Measurements from ENCODE around the gene ASIC4.
A peak's percentile ranks its signal among the peaks of the same experiment; 100 is the strongest.

The ASIC4 gene

DNA sequence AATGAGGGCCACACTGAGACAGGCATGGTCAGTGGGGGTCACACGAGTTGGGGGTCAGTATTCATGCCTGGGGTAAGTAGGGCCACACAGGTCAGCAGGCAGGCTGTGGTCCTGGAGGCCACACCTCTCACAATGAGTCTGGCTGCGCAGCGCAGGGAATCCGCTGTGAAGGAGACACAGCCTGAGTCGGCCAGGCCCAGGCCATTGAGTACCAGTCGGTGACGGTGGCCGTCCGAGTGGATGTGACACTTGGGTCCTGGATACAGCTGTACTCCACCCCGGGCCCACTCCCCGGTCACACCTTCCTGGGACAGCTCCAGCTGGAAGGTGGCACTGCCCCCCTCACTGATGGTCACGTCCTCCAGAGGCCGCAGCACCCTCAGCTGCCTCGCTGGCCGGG is 40.1 kb downstream of the ASIC4 start:
- DNase-seq, result no peak

DNA sequence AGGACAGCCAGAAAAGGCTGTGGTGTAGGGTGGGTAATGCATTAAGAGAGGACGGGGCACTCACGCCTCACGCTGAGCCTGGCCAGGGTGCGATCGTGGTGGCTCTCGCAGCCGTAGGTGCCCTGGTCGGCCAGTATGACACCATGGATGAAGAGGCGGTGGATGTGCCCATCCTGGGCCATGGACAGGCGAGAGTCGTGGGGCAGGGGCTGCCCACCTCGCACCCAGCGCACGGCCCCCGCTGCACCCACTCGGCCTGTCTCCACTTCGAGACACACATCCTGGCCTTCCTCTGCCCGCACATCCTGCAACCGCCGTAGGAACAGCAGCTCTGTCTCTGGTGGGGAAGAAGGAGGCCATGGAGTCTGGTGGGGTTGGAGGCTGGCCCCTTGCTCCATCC is 41.7 kb downstream of the ASIC4 start:
- DNase-seq, result no peak

DNA sequence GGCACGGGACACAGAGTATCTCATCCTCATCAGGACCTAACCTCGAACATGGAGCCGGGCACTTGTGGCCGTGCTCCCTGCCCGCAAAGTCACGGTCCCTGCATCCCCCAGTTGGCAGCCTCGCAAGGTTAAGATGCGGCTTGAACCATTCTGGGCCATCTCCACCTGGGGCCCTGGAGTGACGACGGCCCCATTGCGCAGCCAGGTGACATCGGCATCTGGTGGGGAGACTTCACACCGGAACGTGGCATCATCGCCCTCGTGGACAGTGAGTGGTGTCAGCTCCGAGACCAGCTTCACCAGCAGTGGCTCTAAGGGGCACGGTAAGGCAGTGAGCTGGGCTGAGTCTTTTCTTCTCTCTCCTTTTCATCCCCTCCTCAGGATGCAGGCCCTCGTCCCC is 42.1 kb downstream of the ASIC4 start:
- no peak for DNase-seq

DNA sequence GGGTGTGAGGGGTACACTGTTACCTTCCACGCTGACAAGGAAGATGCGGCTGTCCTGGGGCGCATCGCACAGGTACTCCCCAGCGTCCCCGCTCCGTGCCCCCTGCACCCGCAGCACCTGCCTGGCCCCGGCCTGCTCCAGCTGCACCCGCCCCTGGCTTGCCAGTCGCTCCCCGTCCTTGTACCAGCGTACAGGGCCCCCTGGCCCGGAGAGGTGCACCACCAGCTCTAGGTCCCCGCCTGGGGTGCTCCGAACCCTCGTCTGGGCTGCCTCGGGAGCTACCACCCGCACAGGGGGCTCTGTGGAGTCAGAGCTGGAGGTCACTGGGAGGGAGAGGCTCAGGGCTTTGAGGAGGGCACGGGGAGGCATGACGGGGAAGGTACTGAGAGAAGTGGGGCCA is 43.0 kb downstream of the ASIC4 start:
- no peak for DNase-seq

DNA sequence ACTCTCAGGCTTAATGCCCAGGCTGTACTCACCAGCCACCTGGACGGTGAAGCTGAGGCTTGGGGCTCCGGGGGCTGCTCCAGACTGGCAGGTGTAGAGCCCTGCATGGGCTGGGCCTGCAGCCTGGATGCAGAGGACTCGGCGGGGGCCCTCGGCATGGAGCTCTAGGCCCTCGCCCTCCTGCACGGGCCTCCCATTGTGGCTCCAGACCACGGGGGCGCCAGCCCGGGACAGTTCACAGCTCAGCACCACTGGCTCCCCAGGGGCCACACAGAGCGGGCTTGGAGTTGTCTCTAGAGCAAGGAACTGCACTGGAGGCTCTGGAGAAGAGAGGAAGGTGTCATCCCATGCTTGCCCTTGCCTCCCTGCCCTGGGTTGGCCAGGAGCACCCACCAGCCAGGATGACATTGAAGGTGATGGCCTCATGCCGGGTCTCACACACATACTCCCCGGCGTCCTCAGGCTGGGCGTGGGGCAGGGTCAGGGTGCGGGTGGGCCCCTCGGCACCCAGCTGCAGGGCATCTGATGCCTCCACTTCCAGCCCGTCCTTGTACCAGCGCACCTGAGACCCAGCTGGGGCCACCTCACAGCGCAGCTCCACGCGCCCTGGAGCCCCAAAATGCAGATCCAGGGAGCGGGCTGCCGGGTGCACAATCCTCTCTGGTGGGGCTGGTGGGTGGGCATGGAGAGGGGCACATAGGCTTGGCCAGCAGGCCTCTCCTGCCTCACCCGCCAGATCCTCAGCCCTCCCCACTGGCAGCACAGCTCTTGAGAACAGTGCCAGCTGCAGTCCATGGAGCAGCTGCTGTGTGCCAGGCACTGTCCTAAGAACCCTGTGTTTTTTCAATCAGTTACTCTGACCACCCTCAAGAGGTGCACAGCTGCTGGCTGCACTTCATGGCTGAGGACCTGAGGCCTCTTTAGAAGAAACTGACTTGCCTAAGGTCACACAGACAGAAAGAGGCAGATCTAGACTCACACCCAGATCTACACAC is 43.8 kb downstream of the ASIC4 start:
- no peak for DNase-seq

DNA sequence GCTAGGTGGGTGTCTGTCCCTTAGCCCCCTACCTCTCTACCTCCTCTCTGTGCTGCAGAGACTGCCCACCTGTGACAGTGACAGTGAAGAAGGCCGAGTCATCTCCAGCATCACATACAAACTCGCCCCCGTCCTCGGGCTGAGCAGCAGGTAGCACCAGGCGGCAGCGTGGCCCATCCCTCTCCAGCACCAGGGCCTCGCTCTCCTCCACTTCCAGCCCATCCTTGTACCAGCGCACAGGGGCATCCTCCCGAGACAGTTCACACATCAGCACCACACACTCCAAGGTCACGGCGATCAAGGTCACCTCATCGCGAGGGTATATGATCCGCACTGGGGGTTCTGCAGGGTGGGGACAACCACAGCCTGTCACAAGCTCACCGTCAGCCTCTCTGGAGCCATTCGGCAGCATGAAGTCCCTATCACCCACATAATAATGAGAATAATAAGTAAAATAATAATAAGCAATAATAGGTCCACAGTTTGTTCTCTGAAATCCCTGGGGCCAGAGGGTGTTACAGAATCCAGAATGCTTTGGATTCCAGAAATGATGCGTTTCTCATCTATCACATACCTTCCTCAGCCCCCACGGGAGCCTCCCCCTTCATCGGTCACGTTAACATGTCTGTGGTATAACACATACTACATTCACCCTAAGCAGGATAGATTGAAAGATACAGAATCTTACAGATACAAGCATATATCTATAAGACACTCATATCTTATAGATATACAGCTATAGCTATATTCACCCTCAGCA is 45.1 kb downstream of the ASIC4 start:
- DNase-seq, result no peak

DNA sequence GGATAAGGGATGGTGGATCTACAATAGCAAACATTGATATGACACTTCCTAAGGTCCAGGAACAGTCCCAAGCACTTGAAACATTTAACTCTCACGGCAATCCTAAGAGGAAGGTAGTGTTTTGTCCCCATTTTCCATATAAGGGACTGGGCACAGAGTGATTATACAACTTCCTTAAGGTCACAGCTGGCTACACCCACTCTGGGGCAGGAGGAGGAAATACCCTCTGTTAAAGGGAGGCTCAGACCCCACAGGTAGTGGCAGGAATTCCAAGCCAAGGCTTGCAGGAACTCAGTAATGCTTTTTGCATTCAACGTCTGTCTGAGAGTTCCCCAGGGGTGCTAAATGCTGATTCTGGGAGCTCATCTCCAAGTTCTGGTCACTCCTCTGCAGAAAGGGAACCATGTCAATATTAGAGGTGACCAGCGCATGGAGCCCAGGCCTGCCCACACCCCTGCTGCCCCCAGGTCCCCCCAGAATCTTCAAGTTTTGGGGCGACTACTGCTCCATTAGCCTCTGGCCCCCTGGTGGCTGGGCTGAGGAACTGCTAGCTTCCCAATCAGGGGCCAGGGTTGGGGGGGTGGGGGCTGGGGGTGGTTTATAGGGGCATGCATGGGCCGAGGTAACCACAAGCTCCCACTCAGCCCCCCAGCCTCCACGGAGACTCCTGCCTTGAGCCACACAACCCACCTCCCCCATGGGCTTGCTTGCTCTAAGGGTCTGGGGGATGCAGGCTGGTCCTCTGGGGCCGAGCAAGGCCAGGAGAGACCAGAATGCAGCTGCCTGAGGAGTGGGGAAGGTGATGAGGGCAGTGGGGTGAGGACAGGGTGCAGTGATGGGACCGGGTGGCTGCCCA is 46.0 kb downstream of the ASIC4 start:
- DNase-seq, result peak in 1 of 2 donors; percentile 9

DNA sequence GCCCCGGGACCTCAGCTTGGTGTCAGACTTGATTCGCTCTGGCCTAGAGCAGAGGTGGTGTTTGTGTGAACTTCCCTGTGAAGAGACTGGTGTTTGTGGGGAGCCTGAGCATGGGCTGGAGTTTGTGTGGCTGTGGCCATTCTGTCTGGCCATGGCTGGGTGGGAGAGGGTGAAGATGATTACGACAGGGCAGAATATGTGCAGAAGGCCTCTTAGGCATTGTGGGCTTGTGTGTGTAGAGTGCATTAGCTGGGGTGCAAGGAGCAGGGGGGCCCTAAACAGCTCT is 46.6 kb downstream of the ASIC4 start:
- DNase-seq, result no peak

DNA sequence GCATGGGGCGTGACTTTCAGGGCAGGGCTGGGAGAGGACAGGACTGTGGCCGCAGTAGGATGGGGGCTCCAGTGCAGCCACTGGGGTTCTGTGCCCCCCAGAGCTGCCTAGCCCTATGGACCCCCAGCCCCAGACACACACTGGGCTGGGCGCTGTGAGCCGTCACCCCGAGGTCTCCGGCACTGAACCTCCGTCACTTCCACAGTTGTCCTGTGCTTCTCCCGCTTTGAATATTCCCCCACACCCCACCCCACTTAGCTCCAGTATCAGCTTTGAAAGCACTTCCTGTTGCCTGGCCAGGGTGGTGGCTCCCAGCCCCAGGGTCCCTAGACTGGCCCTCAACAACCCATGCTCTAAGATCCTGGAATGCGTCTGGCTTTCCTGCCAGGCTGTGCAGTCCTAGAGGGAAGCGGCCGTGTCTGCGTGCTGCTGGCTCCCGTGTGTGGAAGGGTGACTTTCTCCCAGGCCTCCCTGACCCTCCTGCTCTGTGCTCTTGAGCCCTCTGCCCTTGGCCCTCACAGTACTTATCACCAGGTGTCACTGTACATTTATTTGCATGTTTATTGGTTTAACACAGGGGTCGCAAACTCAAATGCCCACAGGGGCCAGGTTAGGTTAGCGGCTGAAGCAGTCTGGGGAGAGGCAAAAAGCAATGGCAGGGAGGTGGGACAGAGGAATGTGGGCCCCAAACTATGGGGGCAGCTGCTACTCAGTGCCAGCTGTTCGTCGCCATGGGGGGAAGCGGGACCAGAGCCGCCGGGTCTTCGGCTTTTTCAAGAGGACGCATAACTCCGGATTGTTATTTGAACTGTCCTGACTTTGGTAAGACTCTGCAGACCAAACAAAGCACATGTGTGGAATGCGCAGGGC is 47.1 kb downstream of the ASIC4 start:
- no peak for DNase-seq

DNA sequence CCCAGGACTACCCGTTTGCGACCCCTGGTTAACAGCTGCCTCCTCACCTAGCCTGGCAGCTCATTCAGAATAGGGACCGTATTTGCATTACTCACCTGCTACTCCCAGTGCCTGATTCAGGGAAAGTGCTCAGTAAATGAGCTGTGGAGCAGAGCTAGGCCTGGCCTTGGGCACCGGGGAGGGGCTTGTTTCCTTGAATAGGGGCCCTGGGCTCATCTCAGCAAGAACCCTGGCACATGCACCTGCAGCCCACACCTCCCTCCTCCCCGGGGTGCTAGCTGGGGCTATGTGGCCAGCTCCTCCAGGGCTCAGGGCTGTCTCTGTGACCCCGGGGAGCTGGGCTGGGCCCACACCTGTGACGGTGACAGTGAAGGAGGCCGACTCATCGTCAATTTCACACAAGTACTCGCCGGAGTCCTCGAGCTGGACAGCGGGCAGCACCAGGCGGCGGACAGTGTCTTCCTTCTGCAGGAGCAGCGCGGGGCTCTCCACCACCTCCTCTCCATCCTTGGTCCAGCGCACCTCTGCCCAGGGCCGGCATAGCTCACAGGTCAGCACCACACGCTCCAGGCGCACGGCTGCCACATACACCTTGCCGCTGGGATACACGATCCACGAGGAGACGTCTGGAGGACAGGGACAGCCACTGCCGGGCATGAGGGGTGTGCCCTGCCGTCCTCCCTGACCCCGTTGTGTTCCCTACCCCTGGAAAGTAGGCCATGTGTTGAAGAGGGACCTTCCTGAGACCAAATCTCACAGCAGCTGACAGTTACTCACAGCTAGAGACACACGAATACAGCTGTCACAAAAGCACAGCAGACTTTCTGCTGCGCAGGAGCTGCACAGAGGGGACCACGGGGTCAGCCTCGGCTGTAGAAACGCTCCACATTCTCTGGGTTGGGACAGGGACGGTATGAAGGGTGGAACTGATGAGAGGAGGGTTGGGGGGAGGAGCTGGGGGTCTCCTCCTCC is 48.1 kb downstream of the ASIC4 start:
- no peak for DNase-seq

DNA sequence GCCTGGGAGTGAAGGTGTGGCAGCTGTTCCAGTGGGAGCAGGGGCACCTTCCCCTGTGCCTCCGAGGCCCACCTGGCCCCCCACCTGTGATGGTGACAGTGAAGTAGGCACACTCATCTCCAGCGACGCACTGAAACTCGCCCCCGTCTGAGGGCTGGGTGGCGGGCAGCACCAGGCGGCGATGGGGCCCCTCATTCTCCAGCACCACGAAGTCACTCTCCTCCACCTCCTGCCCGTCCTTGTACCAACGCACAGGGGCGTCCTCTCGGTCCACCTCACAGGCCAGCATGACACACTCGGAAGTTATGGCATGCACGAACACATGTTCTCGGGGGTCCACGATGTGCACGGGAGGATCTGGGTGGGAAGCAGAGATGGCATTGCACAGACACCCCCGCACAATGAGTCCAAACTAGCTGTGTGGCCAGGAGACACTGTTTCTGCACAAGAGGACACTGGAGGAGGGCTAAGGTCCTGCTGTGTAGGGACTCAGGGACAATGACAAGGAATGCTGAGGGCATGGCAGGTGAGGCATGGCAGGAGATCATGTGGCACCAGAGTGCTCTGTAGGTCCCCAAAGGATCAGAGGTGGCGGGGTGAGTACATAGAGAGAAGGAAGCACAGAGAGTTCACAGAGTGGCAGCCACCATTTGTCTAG is 49.1 kb downstream of the ASIC4 start:
- no peak for DNase-seq

DNA sequence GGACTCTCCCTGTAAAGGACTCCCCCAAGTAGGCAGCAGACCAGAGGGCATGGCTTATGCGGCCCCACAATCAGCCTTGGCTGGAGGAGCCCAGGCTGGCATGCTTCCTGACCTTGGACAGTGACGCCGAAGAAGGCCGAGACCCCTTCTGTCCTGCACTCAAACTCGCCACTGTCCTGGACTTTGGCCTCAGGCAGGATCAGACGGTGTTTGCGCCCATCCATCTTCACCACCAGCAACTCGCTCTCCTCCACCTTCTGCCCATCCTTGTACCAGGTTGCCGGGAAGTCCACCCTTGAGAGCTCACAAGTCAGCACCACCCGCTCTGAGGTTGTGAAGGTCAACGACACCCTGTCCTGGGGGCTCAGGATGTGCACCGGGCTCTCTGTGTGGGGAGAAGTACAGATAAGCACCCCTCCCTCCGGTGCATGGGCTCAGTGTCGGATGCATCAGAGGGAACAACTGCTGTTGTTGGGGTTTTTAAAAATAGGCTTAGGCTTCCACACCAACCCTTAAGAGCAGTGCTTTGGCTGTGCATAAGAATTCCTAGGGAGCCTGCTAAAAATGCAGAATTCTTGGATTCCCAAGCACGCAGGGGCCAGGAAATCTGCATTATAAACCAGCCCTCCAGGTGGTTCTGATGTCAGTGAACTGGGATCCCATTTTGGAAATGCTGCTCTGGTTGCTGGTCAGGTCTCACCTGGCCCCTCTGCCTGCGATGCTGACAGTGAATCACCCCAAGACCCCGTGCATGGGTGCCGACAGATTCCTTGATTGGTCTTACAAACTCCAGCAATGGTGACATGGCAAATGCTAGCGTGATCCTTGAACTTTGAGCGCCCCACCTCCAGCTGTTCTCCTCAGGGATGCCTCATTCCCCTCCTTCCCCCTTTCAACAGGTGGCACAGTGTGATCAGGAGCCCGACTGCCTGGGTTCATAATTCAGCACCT is 51.1 kb downstream of the ASIC4 start:
- DNase-seq, result no peak

DNA sequence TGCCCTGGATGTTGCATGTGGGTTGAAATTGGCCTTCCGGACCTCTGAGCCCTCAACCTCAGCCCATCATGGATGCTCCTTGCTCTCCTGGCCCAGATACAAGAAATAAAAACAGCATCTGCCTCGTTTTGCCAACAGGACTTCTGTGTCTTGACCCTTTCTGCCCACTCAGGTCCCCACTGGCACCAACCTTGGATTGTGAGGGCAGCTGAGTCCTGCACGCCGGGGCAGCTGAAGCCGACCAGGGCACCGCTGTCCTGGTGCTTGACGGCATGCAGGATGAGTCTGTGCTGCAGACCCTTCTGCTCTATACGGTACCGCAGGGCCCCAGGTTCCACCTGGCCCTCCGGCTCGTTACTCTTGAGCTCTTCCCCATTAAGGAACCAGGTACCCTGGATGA is 52.4 kb downstream of the ASIC4 start:
- no peak for DNase-seq

DNA sequence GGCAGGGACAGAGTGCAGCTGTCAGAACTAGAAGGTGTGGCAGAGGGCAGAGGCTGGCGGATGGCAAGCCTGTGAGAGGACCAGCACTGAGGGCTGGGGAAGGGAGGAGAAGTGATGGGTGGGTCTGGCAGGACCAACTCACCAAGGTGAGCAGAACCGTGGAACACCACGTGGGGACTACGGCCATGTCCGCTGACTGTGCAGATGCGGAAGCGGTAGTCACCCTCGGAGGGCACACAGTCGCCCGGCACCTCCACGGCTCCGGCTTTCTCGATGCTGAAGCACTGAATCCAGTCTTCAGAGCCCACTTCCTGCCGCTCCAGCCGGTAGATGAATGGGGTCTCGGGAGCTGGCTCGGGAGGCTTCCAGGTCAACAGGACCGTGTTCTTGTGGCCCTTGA is 52.8 kb downstream of the ASIC4 start:
- DNase-seq, result no peak

DNA sequence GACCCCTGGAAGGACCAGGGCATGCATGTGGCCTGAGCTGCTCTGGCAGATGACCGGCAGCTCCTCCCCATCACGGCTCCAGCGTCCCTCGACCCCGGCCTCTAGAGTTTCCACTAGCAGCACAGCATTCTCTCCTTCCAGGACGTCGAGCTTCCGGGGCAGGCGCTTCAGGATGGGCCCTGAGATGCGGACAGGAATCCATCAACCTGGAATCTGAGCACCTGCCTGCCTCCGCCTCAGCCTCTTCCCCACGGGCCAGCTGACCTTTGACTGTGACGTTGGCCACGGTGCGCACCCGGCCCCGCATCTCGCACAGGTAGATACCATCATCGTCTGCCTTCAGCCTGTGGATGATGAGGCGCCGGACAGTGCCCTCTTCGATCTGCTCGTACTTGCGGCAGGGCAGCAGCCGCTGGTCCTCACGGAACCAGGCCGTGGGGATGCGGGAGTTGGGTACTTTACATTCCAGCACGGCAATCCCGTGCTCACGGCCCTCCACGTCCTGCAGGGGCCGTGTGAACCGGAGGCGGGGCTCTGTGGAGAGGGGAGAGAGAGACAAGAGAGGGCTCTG is 53.6 kb downstream of the ASIC4 start:
- DNase-seq, result no peak

DNA sequence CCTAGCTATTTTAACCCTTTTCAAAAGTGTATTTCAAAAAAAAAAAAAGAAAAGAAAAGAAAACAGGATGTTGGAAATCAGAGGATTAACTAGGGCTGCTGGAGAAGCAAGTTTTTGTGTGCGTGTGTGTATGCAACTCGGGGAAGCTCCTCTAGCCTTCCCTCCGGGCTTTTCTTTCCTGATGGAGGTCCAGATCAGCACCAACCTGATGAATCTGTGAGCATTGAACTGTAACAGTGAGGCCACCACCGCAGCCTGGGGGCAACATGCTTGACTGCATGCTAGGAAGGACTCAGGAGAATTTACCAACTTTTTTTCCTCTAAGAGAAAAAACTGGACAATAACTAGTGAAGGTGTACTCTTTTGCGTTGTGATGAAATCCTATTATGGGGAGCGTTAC is 54.8 kb downstream of the ASIC4 start:
- DNase-seq, result no peak

DNA sequence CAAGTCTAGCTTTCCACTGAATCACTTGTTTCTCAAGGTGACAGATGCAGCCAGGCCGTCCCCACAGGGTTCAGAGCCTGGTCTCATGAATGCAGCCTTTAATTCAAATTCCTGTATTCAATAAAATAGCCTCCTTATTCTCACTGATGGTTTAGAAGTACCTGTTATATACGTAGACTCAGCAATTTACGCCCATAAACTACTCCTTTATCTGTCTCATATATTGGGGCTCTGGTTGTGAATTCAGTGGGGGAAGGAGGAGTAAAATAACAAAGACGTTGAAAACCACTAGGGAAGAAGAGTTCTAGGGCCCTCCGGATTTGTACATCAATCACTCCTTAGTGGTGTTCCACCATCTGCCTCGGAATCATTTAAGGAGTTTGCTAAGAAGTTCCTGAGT is 55.4 kb downstream of the ASIC4 start:
- no peak for DNase-seq

DNA sequence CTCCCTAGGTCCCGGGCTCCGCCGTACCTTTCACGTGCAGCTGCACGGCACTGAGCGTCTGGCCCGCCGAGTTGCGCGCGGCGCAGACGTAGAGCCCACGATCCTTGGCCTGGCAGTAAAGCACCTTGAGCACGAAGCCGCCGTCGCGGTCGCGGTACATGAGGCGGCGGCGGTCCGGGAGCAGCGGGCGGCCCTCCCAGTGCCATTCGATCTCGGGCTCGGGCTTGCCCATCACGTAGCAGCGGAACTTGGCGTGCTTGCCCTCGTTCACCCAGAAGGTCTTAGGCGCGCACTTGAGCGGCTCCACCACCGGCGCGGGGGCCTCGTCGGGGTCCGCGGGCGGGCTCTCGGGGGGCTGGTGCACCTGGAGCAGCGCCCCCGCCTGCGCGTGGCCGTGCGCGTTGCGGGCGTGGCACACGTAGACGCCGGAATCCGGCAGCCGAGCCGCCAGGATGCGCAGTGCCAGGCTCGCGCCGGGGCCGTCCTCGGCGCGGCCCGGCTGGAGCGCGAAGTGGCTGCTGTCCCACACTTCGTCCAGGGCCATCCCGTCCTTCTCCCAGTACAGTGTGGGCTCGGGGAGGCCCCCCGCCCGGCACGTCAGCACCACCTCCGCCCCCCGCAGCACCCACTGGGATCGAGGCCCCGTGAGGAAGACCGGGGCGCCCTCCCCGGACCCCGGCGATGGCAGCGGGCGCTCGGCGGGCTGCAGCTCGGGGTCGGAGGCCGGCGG is 56.1 kb downstream of the ASIC4 start:
- no peak for DNase-seq

Measured in bone marrow (tissue), 2 donors.